K562 (cell line): ENCODE data around the gene GPHN. TPM values are rescaled to one million over a fixed set of nuclear protein-coding genes. Genes with fewer than 3 reads are reported as not detected.
A peak's percentile ranks its signal among the peaks of the same experiment; 100 is the strongest.

Experiments
- ATAC-seq: fragments of 200-7000 bp; cut with Tn5 transposase; 3 replicates; pipeline ENCODE4 v1.9.1; 2020; ENCODE audit warnings: moderate library complexity
- BruUV-seq: library from RNA; stranded (reverse); fragments of 400-500 nt; replicated peaks from 2 replicates; lab custom pipeline; 2021; lab: Mats Ljungman, UMichigan
- CTCF ChIA-PET: fragments of 300-600 bp; formaldehyde crosslinking; extraction: SDS; loops from one replicate; lab custom pipeline; 2021; ENCODE audit warnings: low intra/inter-chr PET ratio; lab: Yijun Ruan, JAX
- POLR2A ChIA-PET: fragments of 300-600, 350-650 bp; sonication (Branson Sonifier 250); formaldehyde crosslinking; extraction: SDS; loops from one replicate; lab custom pipeline; 2021; ENCODE audit warnings: antibody characterized with exemption, inconsistent platforms; lab: Yijun Ruan, JAX
- DNase-seq, 4 experiments: peaks; one replicate each; pipeline versions ENCODE4 v3.0.0 to v3.0.0-alpha.2; 2011 to 2018; ENCODE audit warnings: low spot score in 3 of 4, mixed read lengths in 3 of 4; ENCODE audit errors: extremely low read depth in 1 of 4
- FAIRE-seq: peaks from 2 replicates; lab custom pipeline; 2011; peaks lifted over from hg19 to GRCh38; lab: Jason Lieb, UNC
- H2AFZ ChIP-seq: 2 replicates; pipeline ENCODE4 v1.6.0; 2011; ENCODE audit warnings: low read depth, low read length, control low read depth, inconsistent platforms
- H3K27ac ChIP-seq: fragments of 200-600 bp; 3 replicates; pipeline ENCODE4 v1.8.0; 2011; ENCODE audit warnings: low read depth, mild to moderate bottlenecking, control low read depth, inconsistent platforms, low read length, moderate library complexity, mixed read lengths; ENCODE audit errors: extremely low read depth
- H3K27me3 ChIP-seq, 2 experiments: fragments of 300-600 bp in 1 of 2; 2 replicates in 1 of 2; 3 replicates in 1 of 2; pipeline versions ENCODE4 v1.6.0 to v1.8.0; 2011; ENCODE audit warnings: inconsistent platforms in 2 of 2, low read length in 2 of 2, mild to moderate bottlenecking in 1 of 2, mixed read lengths in 1 of 2, moderate library complexity in 1 of 2; ENCODE audit not compliant: control insufficient read depth in 2 of 2, insufficient read depth in 2 of 2
- H3K36me3 ChIP-seq: fragments of 300-600 bp; 3 replicates; pipeline ENCODE4 v1.8.0; 2011; ENCODE audit warnings: mild to moderate bottlenecking, low read length, inconsistent platforms; ENCODE audit not compliant: control insufficient read depth, insufficient read depth
- H3K4me1 ChIP-seq, 2 experiments: fragments of 200-600 bp in 1 of 2; replicated peaks in 1 of 2; 2 replicates in 1 of 2; 3 replicates in 1 of 2; pipeline versions ENCODE4 v1.5.1 to v1.8.0; 2011; ENCODE audit warnings: inconsistent platforms in 2 of 2, low read length in 2 of 2, mild to moderate bottlenecking in 1 of 2, mixed read lengths in 1 of 2, moderate library complexity in 1 of 2; ENCODE audit not compliant: control insufficient read depth in 2 of 2, insufficient read depth in 2 of 2
- H3K4me2 ChIP-seq: 2 replicates; pipeline ENCODE4 v1.6.1; 2011; ENCODE audit warnings: low read length, control low read depth, inconsistent platforms, mixed read lengths; ENCODE audit not compliant: insufficient read depth
- H3K4me3 ChIP-seq: fragments of 200-600 bp; sonication (generic), shearing (Covaris generic); 2 replicates; pipeline ENCODE4 v1.5.1; 2016; ENCODE audit warnings: control low read depth, inconsistent platforms
- H3K79me2 ChIP-seq: fragments of 200-600 bp; 3 replicates; pipeline ENCODE4 v1.8.0; 2011; ENCODE audit warnings: low read length, inconsistent platforms; ENCODE audit not compliant: control insufficient read depth, insufficient read depth
- H3K9ac ChIP-seq, 2 experiments: 2 replicates each; pipeline versions ENCODE4 v1.6.0 to v1.6.1; 2011; ENCODE audit warnings: low read depth in 2 of 2, low read length in 2 of 2, control low read depth in 1 of 2, inconsistent platforms in 1 of 2, mild to moderate bottlenecking in 1 of 2, mixed read lengths in 1 of 2; ENCODE audit not compliant: insufficient read depth in 1 of 2
- H3K9me1 ChIP-seq: one replicate; pipeline ENCODE4 v1.6.0; 2011; ENCODE audit warnings: inconsistent platforms, mild to moderate bottlenecking, low read length, moderate library complexity; ENCODE audit not compliant: control insufficient read depth, insufficient read depth
- H3K9me3 ChIP-seq: replicated peaks from 2 replicates; pipeline ENCODE4 v1.5.1; 2011; ENCODE audit warnings: low read depth, low read length, inconsistent platforms; ENCODE audit not compliant: control insufficient read depth, insufficient read depth
- H4K20me1 ChIP-seq: replicated peaks from 2 replicates; pipeline ENCODE4 v1.6.1; 2011; ENCODE audit warnings: low read length, inconsistent platforms, mixed read lengths; ENCODE audit not compliant: control insufficient read depth, insufficient read depth
- ATF3 ChIP-seq, 2 experiments: fragments of 450-650 bp in 1 of 2; sonication (generic) in 1 of 2; formaldehyde crosslinking in 1 of 2; IDR thresholded peaks in 1 of 2; conservative IDR thresholded peaks in 1 of 2; 2 replicates each; pipeline versions ENCODE4 v1.6.1 to v1.8.1; 2016 to 2023; ENCODE audit warnings: mild to moderate bottlenecking in 2 of 2, moderate library complexity in 2 of 2, inconsistent platforms in 1 of 2, missing genetic modification reagents in 1 of 2
- BCL6 ChIP-seq: fragments of 250-450 bp; sonication (Bioruptor Pico); IDR thresholded peaks from 2 replicates; pipeline ENCODE4 v1.4.0; 2020
- CEBPG ChIP-seq, 3 experiments: fragments of 200-800 bp in 1 of 3; sonication (Bioruptor generic) in 1 of 3; sonication (generic) in 1 of 3; formaldehyde crosslinking in 1 of 3; IDR thresholded peaks in 2 of 3; conservative IDR thresholded peaks in 1 of 3; 2 replicates each; pipeline versions ENCODE4 v1.6.1 to v1.8.0; 2016 to 2022; ENCODE audit warnings: missing compliant biosample characterization in 2 of 3, missing genetic modification characterization in 2 of 3, mild to moderate bottlenecking in 1 of 3, missing genetic modification reagents in 1 of 3
- DEAF1 ChIP-seq: fragments of 450-650 bp; formaldehyde crosslinking; IDR thresholded peaks from 2 replicates; pipeline ENCODE4 v1.4.0; 2020; ENCODE audit warnings: mild to moderate bottlenecking, moderate library complexity
- ELF4 ChIP-seq: fragments of 450-650 bp; formaldehyde crosslinking; IDR thresholded peaks from 2 replicates; pipeline ENCODE4 v1.4.0; 2022; ENCODE audit warnings: missing genetic modification characterization
- HDGF ChIP-seq: fragments of 450-650 bp; IDR thresholded peaks from 2 replicates; pipeline ENCODE4 v1.6.1; 2016
- MAFF ChIP-seq: IDR thresholded peaks from 2 replicates; pipeline ENCODE4 v1.6.1; 2012; ENCODE audit warnings: low read length, improper control_type of control experiment
- MECOM ChIP-seq: fragments of 250-450 bp; sonication (Bioruptor Pico); IDR thresholded peaks from 2 replicates; pipeline ENCODE4 v1.8.0; 2022; ENCODE audit warnings: inconsistent platforms
- SREBF2 ChIP-seq: sonication (generic); formaldehyde crosslinking; IDR thresholded peaks from 2 replicates; pipeline ENCODE4 v1.4.0; 2020; ENCODE audit warnings: mild to moderate bottlenecking, missing genetic modification reagents
- U2AF1 ChIP-seq: fragments of 200-400 bp; formaldehyde crosslinking; optimal IDR thresholded peaks from 2 replicates; pipeline ENCODE3; 2017; ENCODE audit warnings: mild to moderate bottlenecking, low read depth, low read length, moderate library complexity
- WGBS: fragments of 100-300 bp; shearing (Covaris generic); methylation state at CpG from one replicate; pipeline ENCODE4 v1.1.6; 2016; ENCODE audit warnings: low coverage, mixed read lengths; ENCODE audit not compliant: insufficient coverage; ENCODE audit errors: missing lambda C conversion rate; 5-methylcytosine and 5-hydroxymethylcytosine counted together
- in situ Hi-C: fragments of 300-500 bp; cut with MboI; formaldehyde crosslinking; loops from 4 replicates; pipeline ENCODE4 v1.15.0; 2018; ENCODE audit warnings: inconsistent platforms, mixed read lengths
- intact Hi-C: fragments of 100-400 bp; cut with micrococcal nuclease; formaldehyde crosslinking; loops from 2 replicates; pipeline ENCODE4 v1.14.2; 2022
- polyA plus RNA-seq, 8 experiments: library from polyadenylated mRNA; depleted of rRNA in 4 of 8; stranded (reverse) in 5 of 8; unstranded in 3 of 8; fragments of >200 nt; fragmentation: Nextera tagmentation in 2 of 8; fragmentation: Illumina TruSeq in 1 of 8; extraction: Ambion mirVana in 2 of 8; extraction: Trizol in 1 of 8; gene quantifications; 2 replicates each; pipeline versions ENCODE4 v1.2.1 to v1.2.3, GENCODE V29; 2011 to 2014; ENCODE audit warnings: inconsistent platforms in 1 of 8, missing spikeins in 1 of 8
- total RNA-seq, 7 experiments: library from RNA; depleted of rRNA in 6 of 7; stranded (reverse); fragments of >200 nt in 6 of 7; fragmentation: Illumina TruSeq in 2 of 7; extraction: Trizol in 2 of 7; gene quantifications; 2 replicates each; pipeline versions ENCODE4 v1.2.1 to v1.2.3, GENCODE V29; 2011 to 2021; ENCODE audit warnings: low replicate concordance in 1 of 7

The GPHN gene
- total and polyA plus RNA-seq, 9 of the 15 experiments (the other 6 are each of a cell fraction or from before 2014, with no cell fraction given): 5.9 to 16.0 (median 11.4) TPM

GRCh38 chr14:67166450-67166853, 658.5 kb downstream of the GPHN start (continued):
- TF ChIP-seq ELF4: 0 out of 2 replicates have a peak, but pooled peaks have one; percentile 35
- TF ChIP-seq HDGF: 0 out of 2 replicates have a peak, but pooled peaks have one; percentile 38
- peak; percentile 88 for TF ChIP-seq DEAF1
- TF ChIP-seq MAFF: no peak
- TF ChIP-seq, all 486 proteins: peak for 14

DNA sequence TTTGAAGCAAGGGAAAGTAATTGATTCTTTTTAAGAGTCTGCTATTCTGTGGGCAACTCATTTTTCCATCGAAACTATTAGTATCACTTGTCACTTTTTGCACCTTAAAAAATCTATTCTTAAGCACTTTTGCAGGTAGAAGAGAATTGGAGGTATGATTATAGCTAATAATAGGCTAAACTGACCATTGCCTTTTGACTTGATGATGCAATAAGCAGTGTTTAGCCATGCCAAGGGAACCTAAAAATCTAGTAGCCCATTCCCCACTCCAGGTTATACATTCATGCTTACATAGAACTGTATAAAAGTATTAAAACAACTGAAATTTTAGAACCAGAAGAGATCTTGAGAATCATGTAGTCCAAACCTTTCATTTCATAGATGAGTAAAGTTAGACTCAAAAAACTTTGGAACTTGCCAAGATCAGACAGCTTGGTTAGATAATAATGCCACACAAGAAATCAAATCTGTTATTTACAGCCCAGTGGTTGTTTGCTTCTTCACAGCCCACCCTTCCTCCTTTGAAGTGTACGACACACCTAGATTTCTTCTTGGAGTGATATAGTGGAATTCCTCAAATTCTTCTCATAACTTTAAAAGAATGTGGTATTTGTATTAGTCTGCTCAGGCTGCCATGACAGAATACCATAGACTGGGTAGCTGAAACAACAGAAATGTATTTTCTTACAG, 659.6 kb downstream of the GPHN start:
- WGBS: 25% methylated on average over 2 of the region's 2 CpGs

More for the DNA sequence above, 659.6 kb downstream of the GPHN start:
- Histone ChIP-seq H4K20me1 (no peaks in the 10 kb centered on the region), H3K9me3 (no peaks in the 10 kb centered on the region), H3K27me3 (no peaks in the 10 kb centered on the region), H2AFZ (no peak overlapping the region), H3K9me1 (no peaks in the 10 kb centered on the region), H3K4me3 (no peak overlapping the region), H3K36me3 (no peaks in the 10 kb centered on the region), H3K79me2 (no peaks in the 10 kb centered on the region), H3K9ac (no peak overlapping the region), H3K27ac (no peak overlapping the region), H3K4me1 (no peaks in the 10 kb centered on the region), H3K4me2 (no peak overlapping the region)
- DNase-seq (no peak), FAIRE-seq (no peak), ATAC-seq (no peak)
- CTCF ChIA-PET: interaction anchor here (1.7 kb wide), 1 partner anchor 118 kb away, joined by 5 read pairs; no protein-coding TSS in a partner anchor
- POLR2A ChIA-PET: interaction anchor here (0.7 kb wide), 1 partner anchor 132 kb away, joined by 3 read pairs; no protein-coding TSS in a partner anchor
- in situ Hi-C loops: loop anchor here (5.0 kb wide), 1 partner anchor 115 kb away; no protein-coding TSS in a partner anchor
- no TSS peak for BruUV-seq
- peak; percentile 53 for TF ChIP-seq ATF3 (IDR thresholded peaks at IDR 0.05)
- no peak for TF ChIP-seq ATF3 (CRISPR knock-in tag; conservative IDR thresholded peaks at IDR 0.05)
- TF ChIP-seq BCL6 (CRISPR knock-in tag): no peak
- no peak for TF ChIP-seq CEBPG (CRISPR knock-in tag; IDR thresholded peaks at IDR 0.05)
- TF ChIP-seq CEBPG (tag; conservative IDR thresholded peaks at IDR 0.05 in 1 of 2, IDR thresholded peaks at IDR 0.05 in 1 of 2): peak; percentile 10 to 64; a peak in 2 of 4 replicates
- no peak for TF ChIP-seq U2AF1
- no peak for TF ChIP-seq MECOM
- no peak for TF ChIP-seq SREBF2 (CRISPR knock-in tag)
- intact Hi-C loops: loop anchor here (2.0 kb wide), 1 partner anchor 167 kb away; no protein-coding TSS in a partner anchor
